HG03378 (cell line): Measurements from ENCODE around the gene DPEP2.
"Not testable (repeated sequence)": the region's sequence is repeated elsewhere in the genome, so short reads cannot be mapped to it uniquely, and the experiment has no call there.

Experiments
- ATAC-seq: cut with Tn5 transposase; IDR thresholded peaks from one replicate; pipeline ENCODE4 v1.9.1; 2021; ENCODE audit warnings: mild to moderate bottlenecking, moderate library complexity; ENCODE audit not compliant: unreplicated experiment

Gene DPEP2

GRCh38 chr16:67977469-67978227 is 21.6 kb downstream of the DPEP2 start:
- ATAC-seq, result no peak

- no peak for ATAC-seq
Observed at GRCh38 chr16:67977005-67977404, 22.3 kb downstream of the DPEP2 start.

- no peak for ATAC-seq
Observed at GRCh38 chr16:67976205-67976604, 23.1 kb downstream of the DPEP2 start.

- no peak for ATAC-seq
Observed at GRCh38 chr16:67975321-67976105, 23.8 kb downstream of the DPEP2 start.

- not testable (repeated sequence) for ATAC-seq
Observed at GRCh38 chr16:67972285-67972684, 27.0 kb downstream of the DPEP2 start.

- ATAC-seq, result no peak
Observed at GRCh38 chr16:67971111-67971510, 28.2 kb downstream of the DPEP2 start.

- ATAC-seq, result no peak
Observed at GRCh38 chr16:67969254-67970039, 29.8 kb downstream of the DPEP2 start.

GRCh38 chr16:67968400-67969253 is 30.7 kb downstream of the DPEP2 start, which contains the start of gene SLC12A4:
SLC12A4 (minus strand) TSS chr16:67968637; CDS start chr16:67968553, 84 bp downstream.
- ATAC-seq, result no peak

- no peak for ATAC-seq
Observed at GRCh38 chr16:67967958-67968399, 31.3 kb downstream of the DPEP2 start.

GRCh38 chr16:67967183-67967957 is 31.9 kb downstream of the DPEP2 start:
- no peak for ATAC-seq

- no peak for ATAC-seq
Observed at GRCh38 chr16:67966549-67967182, 32.6 kb downstream of the DPEP2 start.

GRCh38 chr16:67965668-67966548 is 33.4 kb downstream of the DPEP2 start:
- ATAC-seq, result no peak

- no peak for ATAC-seq
Observed at GRCh38 chr16:67964477-67965131, 34.7 kb downstream of the DPEP2 start.

GRCh38 chr16:67963662-67964321 is 35.5 kb downstream of the DPEP2 start:
- no peak for ATAC-seq

- ATAC-seq, result no peak
Observed at GRCh38 chr16:67963292-67963661, 36.0 kb downstream of the DPEP2 start.

- no peak for ATAC-seq
Observed at GRCh38 chr16:67962135-67962534, 37.1 kb downstream of the DPEP2 start.

GRCh38 chr16:67961551-67961957 is 37.7 kb downstream of the DPEP2 start:
- ATAC-seq, result no peak
